GM23338 (cell line): Measurements from ENCODE around the gene COL4A2. TPM values are rescaled to one million over a fixed set of nuclear protein-coding genes. Genes with fewer than 3 reads are reported as not detected.

Experiments used
- ATAC-seq: fragments of 200-7000 bp; cut with Tn5 transposase; 3 replicates; pipeline ENCODE4 v1.9.1; 2020
- DNase-seq: peaks from one replicate; pipeline ENCODE4 v3.0.0-alpha.2; 2015; ENCODE audit warnings: low spot score
- H2AFZ ChIP-seq: fragments of 200-600 bp; sonication (generic); 2 replicates; pipeline ENCODE4 v1.8.0; 2016; ENCODE audit warnings: antibody characterized with exemption, mild to moderate bottlenecking, moderate library complexity
- H3F3A ChIP-seq: fragments of 200-600 bp; sonication (generic); replicated peaks from 2 replicates; pipeline ENCODE4 v1.8.0; 2017; ENCODE audit warnings: antibody characterized with exemption, mixed run types, low read depth
- H3K27ac ChIP-seq: fragments of 200-600 bp; sonication (generic); 2 replicates; pipeline ENCODE4 v1.6.1; 2016; ENCODE audit warnings: low read depth
- H3K27me3 ChIP-seq: fragments of 200-600 bp; sonication (generic); 2 replicates; pipeline ENCODE4 v1.8.0; 2016; ENCODE audit warnings: mild to moderate bottlenecking, mixed run types, moderate library complexity; ENCODE audit not compliant: insufficient read depth
- H3K36me3 ChIP-seq: fragments of 200-600 bp; sonication (generic); 2 replicates; pipeline ENCODE4 v1.8.0; 2016; ENCODE audit warnings: mild to moderate bottlenecking; ENCODE audit not compliant: insufficient read depth
- H3K4me1 ChIP-seq: fragments of 200-600 bp; sonication (generic); 2 replicates; pipeline ENCODE4 v1.8.0; 2016; ENCODE audit warnings: mild to moderate bottlenecking, moderate library complexity; ENCODE audit not compliant: insufficient read depth
- H3K4me2 ChIP-seq: fragments of 200-600 bp; sonication (generic); 2 replicates; pipeline ENCODE4 v1.7.1; 2017; ENCODE audit warnings: mixed run types
- H3K4me3 ChIP-seq: fragments of 200-600 bp; sonication (generic); 2 replicates; pipeline ENCODE4 v1.6.1; 2016; ENCODE audit warnings: mixed run types
- H3K79me2 ChIP-seq: fragments of 200-600 bp; sonication (generic); replicated peaks from 2 replicates; pipeline ENCODE4 v1.8.0; 2017; ENCODE audit warnings: mild to moderate bottlenecking; ENCODE audit not compliant: insufficient read depth
- H3K9me2 ChIP-seq: fragments of 200-600 bp; sonication (generic); 2 replicates; pipeline ENCODE4 v1.8.0; 2017; ENCODE audit not compliant: insufficient read depth
- H4K20me1 ChIP-seq: fragments of 200-600 bp; sonication (generic); replicated peaks from 2 replicates; pipeline ENCODE4 v1.8.0; 2017; ENCODE audit warnings: mild to moderate bottlenecking; ENCODE audit not compliant: insufficient read depth
- H3K27ac Mint-ChIP-seq: 2 replicates; pipeline ENCODE4 v1.8.0; 2020; ENCODE audit warnings: inconsistent platforms, mild to moderate bottlenecking, moderate library complexity, mixed read lengths
- H3K27me3 Mint-ChIP-seq: 3 replicates; pipeline ENCODE4 v1.8.0; 2022; ENCODE audit warnings: low read depth, mild to moderate bottlenecking, moderate library complexity, mixed read lengths, inconsistent platforms; ENCODE audit not compliant: insufficient read depth, poor library complexity
- H3K36me3 Mint-ChIP-seq: 3 replicates; pipeline ENCODE4 v1.8.0; 2021; ENCODE audit warnings: low read depth, mild to moderate bottlenecking, inconsistent platforms, moderate library complexity, mixed read lengths
- H3K4me1 Mint-ChIP-seq: 3 replicates; pipeline ENCODE4 v1.8.0; 2020; ENCODE audit warnings: mild to moderate bottlenecking, inconsistent platforms, mixed read lengths
- H3K4me3 Mint-ChIP-seq: 3 replicates; pipeline ENCODE4 v1.8.0; 2021; ENCODE audit warnings: moderate library complexity, mild to moderate bottlenecking, inconsistent platforms, mixed read lengths
- H3K9me3 Mint-ChIP-seq: 3 replicates; pipeline ENCODE4 v1.8.0; 2020; ENCODE audit warnings: moderate library complexity, mild to moderate bottlenecking, inconsistent platforms, mixed read lengths
- CREB1 ChIP-seq: fragments of 250-450 bp; sonication (Bioruptor Pico); IDR thresholded peaks from 2 replicates; pipeline ENCODE4 v1.5.0; 2020; ENCODE audit warnings: low read depth, mild to moderate bottlenecking, moderate library complexity
- ETS1 ChIP-seq: IDR thresholded peaks from 2 replicates; pipeline ENCODE4 v1.6.1; 2016; ENCODE audit warnings: antibody characterized with exemption
- EZH2 ChIP-seq: fragments of 200-600 bp; sonication (generic); IDR thresholded peaks from one replicate; pipeline ENCODE4 v1.8.0; 2017; ENCODE audit warnings: antibody characterized with exemption, mild to moderate bottlenecking, low read depth; ENCODE audit not compliant: unreplicated experiment
- EZH2phosphoT487 ChIP-seq: fragments of 200-600 bp; sonication (generic); IDR thresholded peaks from one replicate; pipeline ENCODE4 v1.8.1; 2018; ENCODE audit warnings: antibody characterized with exemption; ENCODE audit not compliant: unreplicated experiment
- JUNB ChIP-seq: IDR thresholded peaks from one replicate; pipeline ENCODE4 v1.6.1; 2016; ENCODE audit warnings: antibody characterized with exemption; ENCODE audit not compliant: unreplicated experiment
- NANOG ChIP-seq: IDR thresholded peaks from 2 replicates; pipeline ENCODE4 v1.6.1; 2016; ENCODE audit warnings: antibody characterized with exemption, borderline replicate concordance
- POLR2AphosphoS5 ChIP-seq: IDR thresholded peaks from 2 replicates; pipeline ENCODE4 v1.6.1; 2016; ENCODE audit warnings: antibody characterized with exemption, low read depth
- STAT1 ChIP-seq: IDR thresholded peaks from one replicate; pipeline ENCODE4 v1.6.1; 2016; ENCODE audit warnings: antibody characterized with exemption; ENCODE audit not compliant: unreplicated experiment
- ZNF331 ChIP-seq: fragments of 250-450 bp; sonication (Bioruptor Pico); IDR thresholded peaks from 2 replicates; pipeline ENCODE4 v1.5.0; 2020; ENCODE audit warnings: low read depth, mild to moderate bottlenecking, moderate library complexity
- ZNF462 ChIP-seq: fragments of 250-450 bp; sonication (Bioruptor Pico); IDR thresholded peaks from 2 replicates; pipeline ENCODE4 v1.5.0; 2020; ENCODE audit warnings: mild to moderate bottlenecking, moderate library complexity
- polyA plus RNA-seq: library from polyadenylated mRNA; unstranded; fragments of >200 nt; fragmentation: Nextera tagmentation; extraction: Ambion mirVana; gene quantifications from 2 replicates; pipeline ENCODE4 v1.2.1, GENCODE V29; 2016
- total RNA-seq: library from RNA; depleted of rRNA; stranded (reverse); fragments of >200 nt; shearing (Covaris generic); gene quantifications from 2 replicates; pipeline ENCODE4 v1.2.3, GENCODE V29; 2014
- TF ChIP-seq, protein P1 (sequence below), 2 experiments: fragments of 200-600 bp in 1 of 2; sonication (generic) in 1 of 2; conservative IDR thresholded peaks; 2 replicates each; pipeline versions ENCODE4 v1.5.1 to v1.6.1; 2016 to 2017; ENCODE audit warnings: antibody characterized with exemption in 2 of 2, low read depth in 2 of 2, mild to moderate bottlenecking in 2 of 2, moderate library complexity in 1 of 2

Gene COL4A2
- total and polyA plus RNA-seq, 2 experiments from 2014 or later: 37.4 to 131 TPM

DNA sequence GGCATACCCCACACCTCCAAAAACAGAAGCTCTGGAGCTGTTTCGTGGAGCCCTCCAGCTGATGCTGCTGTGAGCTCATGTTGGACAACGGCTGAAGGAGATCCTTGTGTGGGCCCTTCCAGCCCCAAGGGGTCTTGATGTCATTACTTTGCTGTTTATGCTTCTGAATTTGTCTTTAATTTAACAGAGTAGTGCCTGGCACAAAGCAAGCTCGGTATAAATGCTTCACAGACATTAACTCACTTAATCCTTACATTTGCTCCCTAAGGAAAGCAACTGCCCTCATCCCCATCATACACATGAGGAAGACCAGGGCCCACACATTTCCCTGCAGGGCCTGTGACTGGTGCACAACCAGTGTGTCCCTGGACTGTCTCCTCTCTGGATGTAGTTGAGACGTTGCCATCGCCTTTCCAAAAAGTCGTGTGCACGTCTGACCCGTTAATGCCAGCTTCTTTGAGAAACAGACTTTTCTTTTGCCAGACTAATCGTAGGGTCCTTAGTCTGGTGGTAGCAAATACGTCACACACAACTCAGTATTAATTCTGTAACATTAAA, 7.7 kb upstream of the COL4A2 start (continued):
- no peak for TF ChIP-seq JUNB
- TF ChIP-seq, protein P1, sequence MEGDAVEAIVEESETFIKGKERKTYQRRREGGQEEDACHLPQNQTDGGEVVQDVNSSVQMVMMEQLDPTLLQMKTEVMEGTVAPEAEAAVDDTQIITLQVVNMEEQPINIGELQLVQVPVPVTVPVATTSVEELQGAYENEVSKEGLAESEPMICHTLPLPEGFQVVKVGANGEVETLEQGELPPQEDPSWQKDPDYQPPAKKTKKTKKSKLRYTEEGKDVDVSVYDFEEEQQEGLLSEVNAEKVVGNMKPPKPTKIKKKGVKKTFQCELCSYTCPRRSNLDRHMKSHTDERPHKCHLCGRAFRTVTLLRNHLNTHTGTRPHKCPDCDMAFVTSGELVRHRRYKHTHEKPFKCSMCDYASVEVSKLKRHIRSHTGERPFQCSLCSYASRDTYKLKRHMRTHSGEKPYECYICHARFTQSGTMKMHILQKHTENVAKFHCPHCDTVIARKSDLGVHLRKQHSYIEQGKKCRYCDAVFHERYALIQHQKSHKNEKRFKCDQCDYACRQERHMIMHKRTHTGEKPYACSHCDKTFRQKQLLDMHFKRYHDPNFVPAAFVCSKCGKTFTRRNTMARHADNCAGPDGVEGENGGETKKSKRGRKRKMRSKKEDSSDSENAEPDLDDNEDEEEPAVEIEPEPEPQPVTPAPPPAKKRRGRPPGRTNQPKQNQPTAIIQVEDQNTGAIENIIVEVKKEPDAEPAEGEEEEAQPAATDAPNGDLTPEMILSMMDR (conservative IDR thresholded peaks at IDR 0.05; ENCODE audit: low read depth in 2 of 2): no peak
- no peak for TF ChIP-seq NANOG

GRCh38 chr13:110300090-110300815, 6.8 kb upstream of the COL4A2 start:
- Histone ChIP-seq H3K4me2 (no peak overlapping the region), H3F3A (0 out of 2 replicates have a peak, but pooled peaks cover 5% of the 10 kb centered on the region), H3K79me2 (peaks cover 70% of the 10 kb centered on the region), H3K4me1 (peaks cover 36% of the 10 kb centered on the region), H3K4me3 (no peak overlapping the region), H4K20me1 (no peaks in the 10 kb centered on the region; the same call in 1 of the 2 replicates), H3K9me2 (no peaks in the 10 kb centered on the region; the same call in 1 of the 2 replicates), H3K36me3 (no peaks in the 10 kb centered on the region), H2AFZ (no peak overlapping the region), H3K27me3 (peaks cover 5% of the 10 kb centered on the region), H3K27ac (no peak overlapping the region)
- Mint-ChIP-seq H3K9me3 (no peaks in the 10 kb centered on the region), H3K4me1 (peaks cover 46% of the 10 kb centered on the region), H3K27ac (no peak overlapping the region), H3K27me3 (peaks cover 7% of the 10 kb centered on the region), H3K36me3 (no peaks in the 10 kb centered on the region; the same call in 2 of the 3 replicates), H3K4me3 (no peak overlapping the region)
- no peak for DNase-seq
- ATAC-seq: no peak
- TF ChIP-seq STAT1 (no peak), EZH2 (no peak), ETS1 (no peak), ZNF331 (CRISPR knock-in tag) (no peak), EZH2phosphoT487 (no peak), JUNB (no peak), ZNF462 (CRISPR knock-in tag) (no peak), CREB1 (no peak), NANOG (no peak), POLR2AphosphoS5 (no peak)
